Measurements from ENCODE around the gene DEPDC7.
"Not testable (repeated sequence)": the region's sequence is repeated elsewhere in the genome, so short reads cannot be mapped to it uniquely, and the experiment has no call there.

Gene DEPDC7

GRCh38 chr11:33015621-33016551, at the start of gene DEPDC7:
DEPDC7 (plus strand) TSS chr11:33015878; CDS start chr11:33015956, 78 bp downstream.
- Histone ChIP-seq H3K27ac (no peak within 1 kb of the TSS), H3K36me3 (ENCODE audit: insufficient read depth) (no peaks in the 10 kb centered on the region), H4K20me1 (ENCODE audit: insufficient read depth) (no peaks in the 10 kb centered on the region), H3K79me2 (ENCODE audit: insufficient read depth, low read depth) (no peaks in the 10 kb centered on the region), H3K27me3 (ENCODE audit: insufficient read depth, low read depth) (no peaks in the 10 kb centered on the region), H3K4me2 (no peak within 1 kb of the TSS), H3K4me3 (IDR thresholded peaks at IDR 0.05; ENCODE audit: insufficient read depth, low read depth, low read length) (no peak within 1 kb of the TSS), H2AFZ (ENCODE audit: low read depth) (no peak within 1 kb of the TSS), H3K9ac (no peak within 1 kb of the TSS), H3K4me1 (ENCODE audit: low read depth, poor library complexity, severe bottlenecking) (peaks cover 15% of the 10 kb centered on the region)
- TF ChIP-seq CTCF (conservative IDR thresholded peaks at IDR 0.05; ENCODE audit: low read depth, low read length), result no peak

- no peak overlapping the region for H3K4me3 ChIP-seq (IDR thresholded peaks at IDR 0.05; ENCODE audit: insufficient read depth, low read depth, low read length)
Measured at GRCh38 chr11:32968541-32968940, 47.1 kb upstream of the DEPDC7 start.

GRCh38 chr11:32972233-32972632, 43.4 kb upstream of the DEPDC7 start:
- not testable (repeated sequence) for H3K4me2 ChIP-seq; H3K79me2 ChIP-seq (ENCODE audit: insufficient read depth, low read depth); H3K27me3 ChIP-seq (ENCODE audit: insufficient read depth, low read depth); H3K9ac ChIP-seq; H3K4me1 ChIP-seq (ENCODE audit: low read depth, poor library complexity, severe bottlenecking); H3K4me3 ChIP-seq (IDR thresholded peaks at IDR 0.05; ENCODE audit: insufficient read depth, low read depth, low read length); H4K20me1 ChIP-seq (ENCODE audit: insufficient read depth); H2AFZ ChIP-seq (ENCODE audit: low read depth); H3K36me3 ChIP-seq (ENCODE audit: insufficient read depth); H3K27ac ChIP-seq

More at GRCh38 chr11:32968541-32968940, 47.1 kb upstream of the DEPDC7 start:
- no peaks in the 10 kb centered on the region for H3K79me2 ChIP-seq (ENCODE audit: insufficient read depth, low read depth)
- no peak overlapping the region for H2AFZ ChIP-seq (ENCODE audit: low read depth)
- H3K27me3 ChIP-seq (ENCODE audit: insufficient read depth, low read depth), result no peaks in the 10 kb centered on the region
- H3K4me1 ChIP-seq (ENCODE audit: low read depth, poor library complexity, severe bottlenecking), result no peaks in the 10 kb centered on the region
- H3K36me3 ChIP-seq (ENCODE audit: insufficient read depth), result no peaks in the 10 kb centered on the region; the same call in 1 of the 2 replicates
- TF ChIP-seq CTCF (conservative IDR thresholded peaks at IDR 0.05; ENCODE audit: low read depth, low read length), result no peak
- no peaks in the 10 kb centered on the region for H4K20me1 ChIP-seq (ENCODE audit: insufficient read depth)
- no peak overlapping the region for H3K9ac ChIP-seq
- H3K4me2 ChIP-seq, result no peak overlapping the region
- no peak overlapping the region for H3K27ac ChIP-seq

GRCh38 chr11:32972781-32973180, 42.9 kb upstream of the DEPDC7 start:
- no peaks in the 10 kb centered on the region for H3K4me1 ChIP-seq (ENCODE audit: low read depth, poor library complexity, severe bottlenecking)
- H3K9ac ChIP-seq, result no peak overlapping the region
- no peak overlapping the region for H2AFZ ChIP-seq (ENCODE audit: low read depth)
- H4K20me1 ChIP-seq (ENCODE audit: insufficient read depth), result no peaks in the 10 kb centered on the region
- H3K4me3 ChIP-seq (IDR thresholded peaks at IDR 0.05; ENCODE audit: insufficient read depth, low read depth, low read length), result no peak overlapping the region
- no peak overlapping the region for H3K27ac ChIP-seq
- TF ChIP-seq CTCF (conservative IDR thresholded peaks at IDR 0.05; ENCODE audit: low read depth, low read length), result no peak
- H3K27me3 ChIP-seq (ENCODE audit: insufficient read depth, low read depth), result no peaks in the 10 kb centered on the region
- no peaks in the 10 kb centered on the region for H3K79me2 ChIP-seq (ENCODE audit: insufficient read depth, low read depth)
- H3K36me3 ChIP-seq (ENCODE audit: insufficient read depth), result no peaks in the 10 kb centered on the region
- H3K4me2 ChIP-seq, result no peak overlapping the region

GRCh38 chr11:32982626-32983025, 33.1 kb upstream of the DEPDC7 start:
- no peak for TF ChIP-seq CTCF (conservative IDR thresholded peaks at IDR 0.05; ENCODE audit: low read depth, low read length)
- Histone ChIP-seq H3K9ac (no peak overlapping the region), H2AFZ (ENCODE audit: low read depth) (no peak overlapping the region), H3K4me1 (ENCODE audit: low read depth, poor library complexity, severe bottlenecking) (no peaks in the 10 kb centered on the region), H3K4me3 (IDR thresholded peaks at IDR 0.05; ENCODE audit: insufficient read depth, low read depth, low read length) (no peak overlapping the region), H3K36me3 (ENCODE audit: insufficient read depth) (no peaks in the 10 kb centered on the region; the same call in 1 of the 2 replicates), H3K79me2 (ENCODE audit: insufficient read depth, low read depth) (no peaks in the 10 kb centered on the region), H3K27ac (no peak overlapping the region), H3K27me3 (ENCODE audit: insufficient read depth, low read depth) (no peaks in the 10 kb centered on the region), H4K20me1 (ENCODE audit: insufficient read depth) (no peaks in the 10 kb centered on the region), H3K4me2 (no peak overlapping the region)
